Measurements from ENCODE around the gene MGMT. TPM values are rescaled to one million over a fixed set of nuclear protein-coding genes. Genes with fewer than 3 reads are reported as not detected.

MGMT gene
- total and polyA plus RNA-seq, 7 donors: 4.2 to 13.3 (median 7.5) TPM

- H3K4me1 ChIP-seq: no peaks in the 10 kb centered on the region
- H3K36me3 ChIP-seq (ENCODE audit: insufficient read depth in 1 of 2, low read depth in 1 of 2): no peaks in the 10 kb centered on the region
- H3K4me3 ChIP-seq: no peak overlapping the region
- WGBS, 3 donors: 93 to 96% (median 94%) methylated on average over 19 of the region's 19 CpGs
- no peaks in the 10 kb centered on the region for H3K27me3 ChIP-seq (ENCODE audit: insufficient read depth in 3 of 3, low read length in 2 of 3)
- DNase-seq: no peak
- intact Hi-C loops (cut with DNase I): no loop called here
- ATAC-seq: no peak
- no peaks in the 10 kb centered on the region for H3K9me3 ChIP-seq
- TF ChIP-seq, protein P1, sequence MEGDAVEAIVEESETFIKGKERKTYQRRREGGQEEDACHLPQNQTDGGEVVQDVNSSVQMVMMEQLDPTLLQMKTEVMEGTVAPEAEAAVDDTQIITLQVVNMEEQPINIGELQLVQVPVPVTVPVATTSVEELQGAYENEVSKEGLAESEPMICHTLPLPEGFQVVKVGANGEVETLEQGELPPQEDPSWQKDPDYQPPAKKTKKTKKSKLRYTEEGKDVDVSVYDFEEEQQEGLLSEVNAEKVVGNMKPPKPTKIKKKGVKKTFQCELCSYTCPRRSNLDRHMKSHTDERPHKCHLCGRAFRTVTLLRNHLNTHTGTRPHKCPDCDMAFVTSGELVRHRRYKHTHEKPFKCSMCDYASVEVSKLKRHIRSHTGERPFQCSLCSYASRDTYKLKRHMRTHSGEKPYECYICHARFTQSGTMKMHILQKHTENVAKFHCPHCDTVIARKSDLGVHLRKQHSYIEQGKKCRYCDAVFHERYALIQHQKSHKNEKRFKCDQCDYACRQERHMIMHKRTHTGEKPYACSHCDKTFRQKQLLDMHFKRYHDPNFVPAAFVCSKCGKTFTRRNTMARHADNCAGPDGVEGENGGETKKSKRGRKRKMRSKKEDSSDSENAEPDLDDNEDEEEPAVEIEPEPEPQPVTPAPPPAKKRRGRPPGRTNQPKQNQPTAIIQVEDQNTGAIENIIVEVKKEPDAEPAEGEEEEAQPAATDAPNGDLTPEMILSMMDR (IDR thresholded peaks at IDR 0.05): no peak
- no peak overlapping the region for H3K27ac ChIP-seq
Observed at GRCh38 chr10:129777687-129778086, 310.6 kb downstream of the MGMT start.

GRCh38 chr10:129778571-129778970 is 311.5 kb downstream of the MGMT start:
- 93 to 95% (median 93%) methylated on average over 13 of the region's 13 CpGs for WGBS, 3 donors
- H3K36me3 ChIP-seq (ENCODE audit: insufficient read depth in 1 of 2, low read depth in 1 of 2): no peaks in the 10 kb centered on the region
- no peak for ATAC-seq

DNA sequence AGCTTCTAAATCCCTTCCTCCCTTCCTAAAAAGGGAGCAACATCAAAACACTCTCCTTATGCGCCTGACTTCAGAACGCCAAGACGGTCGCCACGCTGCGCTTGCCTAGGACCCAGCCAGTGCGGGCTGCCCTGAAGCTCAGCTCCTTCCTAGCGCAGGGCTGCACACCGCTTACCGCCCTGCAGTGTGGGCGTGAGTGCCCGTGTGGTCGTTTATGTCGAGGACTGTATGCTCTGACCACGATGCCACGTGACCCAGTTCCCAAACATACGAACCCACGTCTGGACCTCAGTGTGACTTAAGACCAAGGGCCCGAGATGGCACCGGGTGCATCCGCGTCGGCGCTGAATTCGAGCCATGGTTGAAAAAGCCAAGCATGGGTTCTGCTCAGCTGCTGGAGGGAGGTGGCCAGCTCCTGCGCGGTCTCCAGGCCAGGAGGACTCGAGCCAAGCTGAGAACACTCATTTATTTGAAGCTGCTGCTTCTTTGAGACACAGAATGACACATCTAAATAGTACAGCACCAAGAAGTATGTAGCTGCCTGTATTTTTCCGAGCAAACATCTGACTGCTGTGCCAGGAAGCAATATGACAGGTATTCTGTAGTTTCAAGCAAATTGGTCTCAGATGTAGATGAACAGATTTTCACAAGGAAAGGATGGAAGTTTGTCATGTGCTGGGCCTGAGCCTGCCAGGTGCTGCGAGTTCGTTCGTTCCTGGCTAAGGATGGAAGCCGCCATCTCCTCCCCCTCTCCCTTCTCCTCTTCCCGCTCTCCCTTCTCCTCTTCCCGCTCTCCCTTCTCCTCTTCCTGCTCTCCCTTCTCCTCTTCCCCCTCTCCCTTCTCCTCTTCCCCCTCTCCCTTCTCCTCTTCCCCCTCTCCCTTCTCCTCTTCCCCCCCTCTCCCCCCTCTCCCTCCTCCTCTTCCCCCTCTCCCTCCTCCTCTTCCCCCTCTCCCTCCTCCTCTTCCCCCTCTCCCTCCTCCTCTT is 312.4 kb downstream of the MGMT start:
- Histone ChIP-seq H3K36me3 (ENCODE audit: insufficient read depth in 1 of 2, low read depth in 1 of 2) (no peaks in the 10 kb centered on the region), H3K9me3 (no peaks in the 10 kb centered on the region), H3K27ac (no peak overlapping the region), H3K27me3 (ENCODE audit: insufficient read depth in 3 of 3, low read length in 2 of 3) (no peaks in the 10 kb centered on the region), H3K4me3 (no peak overlapping the region), H3K4me1 (no peaks in the 10 kb centered on the region)
- 45 to 65% (median 50%) methylated on average over 34 to 35 of the region's 35 CpGs for WGBS, 3 donors
- DNase-seq (no peak), ATAC-seq (no peak)
- intact Hi-C loops (cut with DNase I): no loop called here
- TF ChIP-seq, protein P1 (IDR thresholded peaks at IDR 0.05): no peak

More at GRCh38 chr10:129778571-129778970, 311.5 kb downstream of the MGMT start:
- H3K27me3 ChIP-seq (ENCODE audit: insufficient read depth in 3 of 3, low read length in 2 of 3): no peaks in the 10 kb centered on the region
- H3K4me3 ChIP-seq: no peak overlapping the region
- H3K27ac ChIP-seq: no peak overlapping the region
- no peaks in the 10 kb centered on the region for H3K4me1 ChIP-seq
- TF ChIP-seq, protein P1 (IDR thresholded peaks at IDR 0.05): no peak
- no peak for DNase-seq
- no peaks in the 10 kb centered on the region for H3K9me3 ChIP-seq
- intact Hi-C loops (cut with DNase I): no loop called here

DNA sequence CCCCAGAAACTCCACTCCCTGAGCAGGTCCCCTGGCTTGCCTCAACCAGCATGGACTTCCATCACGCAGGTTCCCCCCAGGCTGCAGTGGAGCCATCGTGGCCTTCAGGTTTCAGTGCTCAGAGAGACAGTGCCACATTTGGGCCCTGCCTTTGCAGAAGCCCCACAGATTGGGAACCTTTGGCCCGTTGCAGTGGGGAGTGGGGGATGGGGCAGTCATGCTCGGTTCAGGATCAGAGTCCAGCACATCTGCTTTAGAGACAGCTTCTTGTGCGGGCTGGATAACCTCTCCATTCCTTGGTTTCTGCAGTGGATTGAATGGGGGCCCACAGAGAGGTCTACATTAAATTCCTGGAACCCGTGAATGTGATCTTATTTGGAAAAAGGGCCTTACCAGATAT is 313.2 kb downstream of the MGMT start:
- Histone ChIP-seq H3K9me3 (no peaks in the 10 kb centered on the region), H3K27me3 (ENCODE audit: insufficient read depth in 3 of 3, low read length in 2 of 3) (no peaks in the 10 kb centered on the region), H3K4me1 (no peaks in the 10 kb centered on the region), H3K36me3 (ENCODE audit: insufficient read depth in 1 of 2, low read depth in 1 of 2) (no peaks in the 10 kb centered on the region), H3K27ac (no peak overlapping the region), H3K4me3 (no peak overlapping the region)
- intact Hi-C loops (cut with DNase I): no loop called here
- no peak for ATAC-seq
- TF ChIP-seq, protein P1 (IDR thresholded peaks at IDR 0.05): no peak
- 63 to 69% (median 66%) methylated on average over 6 of the region's 6 CpGs for WGBS, 3 donors
- DNase-seq: no peak
